Sigmoid colon (tissue), 4 donors: ENCODE results near the gene PLEKHD1.
"Not testable (repeated sequence)": the region's sequence is repeated elsewhere in the genome, so short reads cannot be mapped to it uniquely, and the experiment has no call there.

Experiments
- CTCF ChIP-seq, 4 experiments: fragments of 450-650 bp in 3 of 4; fragments of 200-600 bp in 1 of 4; IDR thresholded peaks; one replicate each; pipeline ENCODE4 v1.5.1; 2016 to 2019; ENCODE audit warnings: antibody characterized with exemption in 4 of 4, mild to moderate bottlenecking in 3 of 4, moderate library complexity in 2 of 4
- POLR2A ChIP-seq, 2 donors: fragments of 450-650 bp; IDR thresholded peaks; one replicate each; pipeline ENCODE4 v1.6.1; 2016; ENCODE audit warnings: antibody characterized with exemption in 2 of 2, mild to moderate bottlenecking in 2 of 2, moderate library complexity in 2 of 2
- POLR2AphosphoS5 ChIP-seq, 4 donors: sonication (generic); formaldehyde crosslinking; IDR thresholded peaks; one replicate each; pipeline ENCODE4 v1.6.1; 2017; ENCODE audit warnings: antibody characterized with exemption in 4 of 4

GRCh38 chr14:69498286-69498685, 13.8 kb downstream of the PLEKHD1 start:
- not testable (repeated sequence) for TF ChIP-seq CTCF, POLR2A, POLR2AphosphoS5 (IDR thresholded peaks at IDR 0.05)
